HG03108 (cell line): ENCODE results near the gene GANC.
A peak's percentile ranks its signal among the peaks of the same experiment; 100 is the strongest.
"Not testable (repeated sequence)": the region's sequence is repeated elsewhere in the genome, so short reads cannot be mapped to it uniquely, and the experiment has no call there.

Experiments used
- ATAC-seq: cut with Tn5 transposase; IDR thresholded peaks from one replicate; pipeline ENCODE4 v1.9.1; 2021; ENCODE audit warnings: moderate library complexity; ENCODE audit not compliant: unreplicated experiment

Gene GANC

GRCh38 chr15:42272939-42273899 is at the start of gene GANC, which contains the start of gene TMEM87A:
Gene GANC (plus strand): TSS chr15:42273201. CDS start chr15:42274482, 1,281 bp downstream.
Gene TMEM87A (minus strand): TSS chr15:42273433. CDS start chr15:42273398, 35 bp downstream.
- peak; percentile 90 for ATAC-seq

- no peak for ATAC-seq
Observed at GRCh38 chr15:42226648-42227047, 46.4 kb upstream of the GANC start.

- no peak for ATAC-seq
Observed at GRCh38 chr15:42228036-42228435, 45.0 kb upstream of the GANC start.

GRCh38 chr15:42228981-42229380 is 44.0 kb upstream of the GANC start:
- ATAC-seq = not testable (repeated sequence)

- ATAC-seq = no peak
Observed at GRCh38 chr15:42231088-42231487, 41.9 kb upstream of the GANC start.

GRCh38 chr15:42232606-42233005 is 40.4 kb upstream of the GANC start:
- no peak for ATAC-seq

- no peak for ATAC-seq
Observed at GRCh38 chr15:42233107-42233506, 39.9 kb upstream of the GANC start.

- ATAC-seq = no peak
Observed at GRCh38 chr15:42239528-42240182, 33.3 kb upstream of the GANC start.

- ATAC-seq = no peak
Observed at GRCh38 chr15:42240823-42241222, 32.2 kb upstream of the GANC start.

- no peak for ATAC-seq
Observed at GRCh38 chr15:42253300-42253699, 19.7 kb upstream of the GANC start.

- no peak for ATAC-seq
Observed at GRCh38 chr15:42264795-42265194, 8.2 kb upstream of the GANC start.

- ATAC-seq = no peak
Observed at GRCh38 chr15:42267286-42267685, 5.7 kb upstream of the GANC start.

- ATAC-seq = no peak
Observed at GRCh38 chr15:42270551-42270950, 2.5 kb upstream of the GANC start.

- no peak for ATAC-seq
Observed at GRCh38 chr15:42270996-42271395, 2.0 kb upstream of the GANC start.

GRCh38 chr15:42273900-42274701 is 1.1 kb downstream of the GANC start:
- no peak for ATAC-seq

- ATAC-seq = no peak
Observed at GRCh38 chr15:42274702-42274989, 1.6 kb downstream of the GANC start.

GRCh38 chr15:42275780-42276391 is 2.9 kb downstream of the GANC start:
- ATAC-seq = no peak

- ATAC-seq = no peak
Observed at GRCh38 chr15:42276762-42277161, 3.8 kb downstream of the GANC start.

- ATAC-seq = no peak
Observed at GRCh38 chr15:42279234-42279723, 6.3 kb downstream of the GANC start.

- no peak for ATAC-seq
Observed at GRCh38 chr15:42282344-42282743, 9.3 kb downstream of the GANC start.

- ATAC-seq = no peak
Observed at GRCh38 chr15:42282926-42283325, 9.9 kb downstream of the GANC start.
